ENCODE measurements around the gene SLC44A3. TPM values are rescaled to one million over a fixed set of nuclear protein-coding genes. Genes with fewer than 3 reads are reported as not detected.

The SLC44A3 gene
- total and polyA plus RNA-seq, 2 of the 8 experiments (the other 6 are each of a cell fraction or from before 2014, with no cell fraction given), result 4.2 to 5.0 TPM

GRCh38 chr1:94772230-94772641, 47.9 kb upstream of the SLC44A3 start:
- no peak for DNase-seq (ENCODE audit: low read depth in 1 of 2, low spot score in 2 of 2)
- Histone ChIP-seq H3K9me3 (ENCODE audit: insufficient read depth in 2 of 2, low read depth in 1 of 2, low read length in 1 of 2) (no peaks in the 10 kb centered on the region), H3K4me2 (ENCODE audit: insufficient read depth in 1 of 2, low read depth in 2 of 2, low read length in 2 of 2) (no peak overlapping the region), H4K91ac (replicated peaks; ENCODE audit: insufficient read length, low read length) (no peak overlapping the region), H4K20me1 (replicated peaks in 1 of 2; ENCODE audit: control insufficient read depth in 1 of 2, insufficient read depth in 2 of 2, low read length in 2 of 2) (no peaks in the 10 kb centered on the region), H3K36me3 (ENCODE audit: control insufficient read depth in 2 of 4, insufficient read depth in 4 of 4, low read length in 3 of 4) (no peaks in the 10 kb centered on the region), H2BK20ac (ENCODE audit: low read length) (no peak overlapping the region), H3K14ac (ENCODE audit: insufficient read length) (no peak overlapping the region), H2BK15ac (ENCODE audit: low read length) (no peak overlapping the region), H3K18ac (ENCODE audit: extremely low read depth, low read length) (no peak overlapping the region), H2AFZ (ENCODE audit: low read length) (no peak overlapping the region), H3K27ac (ENCODE audit: low read depth, low read length) (no peak overlapping the region), H3K56ac (replicated peaks; ENCODE audit: insufficient read length, low read depth, low read length) (no peak overlapping the region), H4K8ac (ENCODE audit: extremely low read depth, insufficient read depth, low read length) (no peak overlapping the region), H2BK5ac (ENCODE audit: low read depth, low read length) (no peak overlapping the region), H3K4ac (replicated peaks; ENCODE audit: insufficient read length, low read depth, low read length) (no peak overlapping the region), H3K23ac (ENCODE audit: insufficient read length) (no peak overlapping the region), H3K23me2 (ENCODE audit: low read depth, low read length) (peaks cover 1% of the 10 kb centered on the region; the same call in 1 of the 2 replicates), H3K27me3 (replicated peaks in 1 of 4; ENCODE audit: control insufficient read depth in 3 of 4, extremely low read depth in 1 of 4, insufficient read depth in 3 of 4, low read length in 3 of 4) (no peaks in the 10 kb centered on the region), H3K4me1 (replicated peaks in 1 of 4; ENCODE audit: control insufficient read depth in 3 of 4, insufficient read depth in 4 of 4, low read length in 3 of 4) (no peaks in the 10 kb centered on the region), H2BK120ac (replicated peaks; ENCODE audit: low read depth, low read length) (no peak overlapping the region), H3K79me2 (ENCODE audit: control insufficient read depth in 1 of 2, insufficient read depth in 2 of 2, low read length in 2 of 2) (no peaks in the 10 kb centered on the region), H3K79me1 (ENCODE audit: low read depth, low read length) (no peaks in the 10 kb centered on the region; the same call in 1 of the 2 replicates), H2BK12ac (ENCODE audit: low read depth, low read length) (no peak overlapping the region), H3K4me3 (ENCODE audit: extremely low read depth in 1 of 4, insufficient read depth in 2 of 4, low read depth in 3 of 4, low read length in 4 of 4) (no peak overlapping the region), H3K9ac (replicated peaks in 1 of 4; ENCODE audit: extremely low read depth in 1 of 4, low read depth in 3 of 4, low read length in 3 of 4) (no peak overlapping the region), H2AK5ac (ENCODE audit: low read depth, low read length) (no peak overlapping the region), H4K5ac (ENCODE audit: insufficient read length, low read depth, low read length) (no peak overlapping the region)
- no peak for TF ChIP-seq CREB1 (IDR thresholded peaks at IDR 0.05)
- ChIA-PET CTCF (ENCODE audit: partially characterized antibody) (interaction anchor here (0.6 to 1.7 kb wide), 2 partner anchors 34 to 74 kb away, joined by 3 to 6 read pairs; no protein-coding TSS in a partner anchor), POLR2A (ENCODE audit: partially characterized antibody) (interaction anchor here (1.1 kb wide), 1 partner anchor 9 kb away, joined by 3 read pairs; no protein-coding TSS in a partner anchor)
- 96% methylated on average over 4 of the region's 5 CpGs; no CpG with 5 or more reads in 1 of the 2 experiments for WGBS, 2 experiments (ENCODE audit: extremely low coverage in 1 of 2, insufficient coverage in 1 of 2, insufficient read length in 1 of 2, insufficient replicate concordance in 2 of 2, low coverage in 1 of 2, low lambda C conversion rate in 2 of 2, missing lambda C conversion rate in 1 of 2)
- no peak for FAIRE-seq

Data from H1 (cell line).